HepG2 (cell line): ENCODE measurements around the gene GNG10. TPM values are rescaled to one million over a fixed set of nuclear protein-coding genes. Genes with fewer than 3 reads are reported as not detected.

Experiments
- BRD4 ChIP-seq: sonication (generic); formaldehyde crosslinking; IDR thresholded peaks from 2 replicates; pipeline ENCODE4 v1.4.0; 2020; ENCODE audit warnings: missing genetic modification reagents
- CBX1 ChIP-seq: IDR thresholded peaks from one replicate; pipeline ENCODE4 v1.6.1; 2016; ENCODE audit warnings: antibody characterized with exemption, low read depth
- HDAC1 ChIP-seq: sonication (generic); formaldehyde crosslinking; IDR thresholded peaks from 2 replicates; pipeline ENCODE4 v1.5.1; 2020; ENCODE audit warnings: mild to moderate bottlenecking, missing genetic modification reagents
- MIER2 ChIP-seq: IDR thresholded peaks from 2 replicates; pipeline ENCODE4 v1.6.1; 2016; ENCODE audit warnings: missing biosample characterization, missing genetic modification reagents
- MXD4 ChIP-seq: IDR thresholded peaks from 2 replicates; pipeline ENCODE4 v1.6.1; 2016; ENCODE audit warnings: mild to moderate bottlenecking, missing biosample characterization, missing genetic modification reagents
- NCOR1 ChIP-seq: fragments of 200-600 bp; sonication (generic); IDR thresholded peaks from 2 replicates; pipeline ENCODE4 v1.7.0; 2017; ENCODE audit warnings: antibody characterized with exemption, low read length, borderline replicate concordance
- NFYC ChIP-seq: IDR thresholded peaks from 2 replicates; pipeline ENCODE4 v1.6.1; 2016; ENCODE audit warnings: missing genetic modification reagents, missing compliant biosample characterization
- RARG ChIP-seq: sonication (generic); formaldehyde crosslinking; IDR thresholded peaks from 2 replicates; pipeline ENCODE4 v1.4.0; 2020; ENCODE audit warnings: low read depth, mild to moderate bottlenecking, missing genetic modification reagents
- SRSF9 ChIP-seq: fragments of 200-400 bp; formaldehyde crosslinking; IDR thresholded peaks from 2 replicates; pipeline ENCODE4 v1.6.1; 2018; ENCODE audit warnings: borderline replicate concordance, mild to moderate bottlenecking, low read depth, low read length; ENCODE audit not compliant: insufficient read depth, poor library complexity, severe bottlenecking
- TAF15 ChIP-seq: fragments of 200-400 bp; formaldehyde crosslinking; IDR thresholded peaks from one replicate; pipeline ENCODE4 v1.6.1; 2018; ENCODE audit warnings: mild to moderate bottlenecking, low read depth, low read length; ENCODE audit not compliant: poor library complexity, severe bottlenecking
- TCF12 ChIP-seq, 2 experiments: fragments of 450-650 bp in 1 of 2; sonication (generic) in 1 of 2; formaldehyde crosslinking in 1 of 2; IDR thresholded peaks; 2 replicates each; pipeline versions ENCODE4 v1.6.1 to v1.8.0; 2017 to 2022; ENCODE audit warnings: antibody characterized with exemption in 1 of 2, mild to moderate bottlenecking in 1 of 2, missing genetic modification reagents in 1 of 2, moderate library complexity in 1 of 2
- XRCC5 ChIP-seq: fragments of 200-400 bp; formaldehyde crosslinking; optimal IDR thresholded peaks from 2 replicates; pipeline ENCODE3; 2017; ENCODE audit warnings: mild to moderate bottlenecking, low read length
- ZMYM3 ChIP-seq: sonication (generic); formaldehyde crosslinking; IDR thresholded peaks from 2 replicates; pipeline ENCODE4 v1.5.1; 2020; ENCODE audit warnings: mild to moderate bottlenecking, missing genetic modification reagents
- polyA plus RNA-seq, 8 experiments: library from polyadenylated mRNA; depleted of rRNA in 3 of 8; stranded (reverse) in 7 of 8; unstranded in 1 of 8; fragments of >200 nt; fragmentation: Illumina TruSeq in 4 of 8; extraction: Trizol in 4 of 8; gene quantifications; 2 replicates each; pipeline versions ENCODE4 v1.2.1 to v1.2.3, GENCODE V29; 2011 to 2016; ENCODE audit warnings: low read depth in 4 of 8, missing spikeins in 1 of 8, mixed read lengths in 1 of 8; ENCODE audit not compliant: insufficient read depth in 1 of 8
- total RNA-seq, 5 experiments: library from RNA; depleted of rRNA; stranded (reverse); fragments of >200 nt; fragmentation: Illumina TruSeq; extraction: Trizol; gene quantifications; 2 replicates each; pipeline ENCODE4 v1.2.3, GENCODE V29; 2016; ENCODE audit warnings: low read depth in 1 of 5
- TF ChIP-seq, protein P1 (sequence below): sonication (generic); formaldehyde crosslinking; IDR thresholded peaks from 2 replicates; pipeline ENCODE4 v1.4.0; 2020; ENCODE audit warnings: mild to moderate bottlenecking, missing genetic modification reagents, borderline replicate concordance
- TF ChIP-seq, protein P2 (sequence below): sonication (generic); formaldehyde crosslinking; IDR thresholded peaks from 2 replicates; pipeline ENCODE4 v1.4.0; 2020; ENCODE audit warnings: missing genetic modification reagents, borderline replicate concordance
- TF ChIP-seq, protein P3 (sequence below): sonication (generic); formaldehyde crosslinking; IDR thresholded peaks from 2 replicates; pipeline ENCODE4 v1.4.0; 2020; ENCODE audit warnings: low read depth, mild to moderate bottlenecking, missing genetic modification reagents

The GNG10 gene
- total and polyA plus RNA-seq, 2 of the 13 experiments (the other 11 are each of a cell fraction or from before 2014, with no cell fraction given) = 29.8 to 32.4 TPM

DNA sequence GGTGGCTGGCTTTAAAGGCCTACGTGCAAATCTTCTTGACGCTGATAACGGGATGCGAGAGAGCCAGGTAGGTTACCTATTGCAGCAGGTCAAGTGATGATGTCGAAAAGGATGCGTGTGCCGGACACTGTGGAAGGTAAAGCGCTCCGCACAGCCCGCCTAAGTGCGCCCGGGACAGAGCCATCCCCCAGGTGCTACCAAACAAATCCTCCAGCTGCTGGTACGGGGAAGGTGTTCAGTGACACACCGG lies 30.5 kb upstream of the GNG10 start (continued):
- TF ChIP-seq TCF12 (IDR thresholded peaks at IDR 0.05) (no peak), TCF12 (CRISPR knock-in tag; IDR thresholded peaks at IDR 0.05) (peak; percentile 54), HDAC1 (CRISPR knock-in tag) (no peak; the same call in 1 of the 2 replicates), TAF15 (no peak), NFYC (CRISPR knock-in tag) (0 out of 2 replicates have a peak, but pooled peaks have one; percentile 43), XRCC5 (peak; percentile 83), SRSF9 (no peak), BRD4 (CRISPR knock-in tag) (no peak), ZMYM3 (peak; percentile 63; the same call in 1 of the 2 replicates), CBX1 (peak; percentile 40), NCOR1 (peak; percentile 43; the same call in 1 of the 2 replicates), MXD4 (CRISPR knock-in tag) (peak; percentile 80; the same call in 1 of the 2 replicates), RARG (CRISPR knock-in tag) (no peak), MIER2 (CRISPR knock-in tag) (peak; percentile 75; the same call in 1 of the 2 replicates)
- TF ChIP-seq, protein P1, sequence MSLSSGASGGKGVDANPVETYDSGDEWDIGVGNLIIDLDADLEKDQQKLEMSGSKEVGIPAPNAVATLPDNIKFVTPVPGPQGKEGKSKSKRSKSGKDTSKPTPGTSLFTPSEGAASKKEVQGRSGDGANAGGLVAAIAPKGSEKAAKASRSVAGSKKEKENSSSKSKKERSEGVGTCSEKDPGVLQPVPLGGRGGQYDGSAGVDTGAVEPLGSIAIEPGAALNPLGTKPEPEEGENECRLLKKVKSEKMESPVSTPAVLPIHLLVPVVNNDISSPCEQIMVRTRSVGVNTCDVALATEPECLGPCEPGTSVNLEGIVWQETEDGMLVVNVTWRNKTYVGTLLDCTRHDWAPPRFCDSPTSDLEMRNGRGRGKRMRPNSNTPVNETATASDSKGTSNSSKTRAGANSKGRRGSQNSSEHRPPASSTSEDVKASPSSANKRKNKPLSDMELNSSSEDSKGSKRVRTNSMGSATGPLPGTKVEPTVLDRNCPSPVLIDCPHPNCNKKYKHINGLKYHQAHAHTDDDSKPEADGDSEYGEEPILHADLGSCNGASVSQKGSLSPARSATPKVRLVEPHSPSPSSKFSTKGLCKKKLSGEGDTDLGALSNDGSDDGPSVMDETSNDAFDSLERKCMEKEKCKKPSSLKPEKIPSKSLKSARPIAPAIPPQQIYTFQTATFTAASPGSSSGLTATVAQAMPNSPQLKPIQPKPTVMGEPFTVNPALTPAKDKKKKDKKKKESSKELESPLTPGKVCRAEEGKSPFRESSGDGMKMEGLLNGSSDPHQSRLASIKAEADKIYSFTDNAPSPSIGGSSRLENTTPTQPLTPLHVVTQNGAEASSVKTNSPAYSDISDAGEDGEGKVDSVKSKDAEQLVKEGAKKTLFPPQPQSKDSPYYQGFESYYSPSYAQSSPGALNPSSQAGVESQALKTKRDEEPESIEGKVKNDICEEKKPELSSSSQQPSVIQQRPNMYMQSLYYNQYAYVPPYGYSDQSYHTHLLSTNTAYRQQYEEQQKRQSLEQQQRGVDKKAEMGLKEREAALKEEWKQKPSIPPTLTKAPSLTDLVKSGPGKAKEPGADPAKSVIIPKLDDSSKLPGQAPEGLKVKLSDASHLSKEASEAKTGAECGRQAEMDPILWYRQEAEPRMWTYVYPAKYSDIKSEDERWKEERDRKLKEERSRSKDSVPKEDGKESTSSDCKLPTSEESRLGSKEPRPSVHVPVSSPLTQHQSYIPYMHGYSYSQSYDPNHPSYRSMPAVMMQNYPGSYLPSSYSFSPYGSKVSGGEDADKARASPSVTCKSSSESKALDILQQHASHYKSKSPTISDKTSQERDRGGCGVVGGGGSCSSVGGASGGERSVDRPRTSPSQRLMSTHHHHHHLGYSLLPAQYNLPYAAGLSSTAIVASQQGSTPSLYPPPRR (CRISPR knock-in tag) = peak; percentile 74; the same call in 1 of the 2 replicates
- TF ChIP-seq, protein P2, sequence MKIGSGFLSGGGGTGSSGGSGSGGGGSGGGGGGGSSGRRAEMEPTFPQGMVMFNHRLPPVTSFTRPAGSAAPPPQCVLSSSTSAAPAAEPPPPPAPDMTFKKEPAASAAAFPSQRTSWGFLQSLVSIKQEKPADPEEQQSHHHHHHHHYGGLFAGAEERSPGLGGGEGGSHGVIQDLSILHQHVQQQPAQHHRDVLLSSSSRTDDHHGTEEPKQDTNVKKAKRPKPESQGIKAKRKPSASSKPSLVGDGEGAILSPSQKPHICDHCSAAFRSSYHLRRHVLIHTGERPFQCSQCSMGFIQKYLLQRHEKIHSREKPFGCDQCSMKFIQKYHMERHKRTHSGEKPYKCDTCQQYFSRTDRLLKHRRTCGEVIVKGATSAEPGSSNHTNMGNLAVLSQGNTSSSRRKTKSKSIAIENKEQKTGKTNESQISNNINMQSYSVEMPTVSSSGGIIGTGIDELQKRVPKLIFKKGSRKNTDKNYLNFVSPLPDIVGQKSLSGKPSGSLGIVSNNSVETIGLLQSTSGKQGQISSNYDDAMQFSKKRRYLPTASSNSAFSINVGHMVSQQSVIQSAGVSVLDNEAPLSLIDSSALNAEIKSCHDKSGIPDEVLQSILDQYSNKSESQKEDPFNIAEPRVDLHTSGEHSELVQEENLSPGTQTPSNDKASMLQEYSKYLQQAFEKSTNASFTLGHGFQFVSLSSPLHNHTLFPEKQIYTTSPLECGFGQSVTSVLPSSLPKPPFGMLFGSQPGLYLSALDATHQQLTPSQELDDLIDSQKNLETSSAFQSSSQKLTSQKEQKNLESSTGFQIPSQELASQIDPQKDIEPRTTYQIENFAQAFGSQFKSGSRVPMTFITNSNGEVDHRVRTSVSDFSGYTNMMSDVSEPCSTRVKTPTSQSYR = 0 out of 2 replicates have a peak, but pooled peaks have one; percentile 10
- TF ChIP-seq, protein P3, sequence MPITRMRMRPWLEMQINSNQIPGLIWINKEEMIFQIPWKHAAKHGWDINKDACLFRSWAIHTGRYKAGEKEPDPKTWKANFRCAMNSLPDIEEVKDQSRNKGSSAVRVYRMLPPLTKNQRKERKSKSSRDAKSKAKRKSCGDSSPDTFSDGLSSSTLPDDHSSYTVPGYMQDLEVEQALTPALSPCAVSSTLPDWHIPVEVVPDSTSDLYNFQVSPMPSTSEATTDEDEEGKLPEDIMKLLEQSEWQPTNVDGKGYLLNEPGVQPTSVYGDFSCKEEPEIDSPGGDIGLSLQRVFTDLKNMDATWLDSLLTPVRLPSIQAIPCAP (CRISPR knock-in tag) = no peak
